ENCODE measurements around the gene PLXND1. TPM values are rescaled to one million over a fixed set of nuclear protein-coding genes. Genes with fewer than 3 reads are reported as not detected.

Gene PLXND1
- total RNA-seq, 1 experiment from 2014 or later = 47.3 TPM

DNA sequence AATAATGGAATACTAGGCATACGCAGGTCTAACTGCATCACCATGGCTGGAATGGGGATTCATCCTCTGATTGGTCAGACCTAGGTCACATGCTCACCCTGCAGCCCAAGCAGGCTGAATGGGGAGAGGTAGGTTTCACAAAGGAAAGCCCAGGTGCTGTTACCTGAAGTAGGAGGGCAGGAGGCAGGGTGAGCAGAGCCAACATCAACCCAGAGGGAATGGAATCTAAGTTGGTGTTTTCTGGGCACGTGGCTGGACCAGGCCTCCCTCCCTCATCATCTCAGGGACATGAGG is 70.2 kb downstream of the PLXND1 start:
- intact Hi-C loops (cut with micrococcal nuclease) = no loop called here
- no peaks in the 10 kb centered on the region for H3K27me3 ChIP-seq (ENCODE audit: insufficient read depth, low read length)
- H3K4me1 ChIP-seq (ENCODE audit: control insufficient read depth in 1 of 2, insufficient read depth in 2 of 2, low read length in 2 of 2) = peaks cover 0 to 4% of the 10 kb centered on the region in 2 experiments; a peak in 1 of 4 replicates
- H3K9ac ChIP-seq (ENCODE audit: low read length) = no peak overlapping the region
- no peak overlapping the region for H3K4me2 ChIP-seq (ENCODE audit: low read length)
- H2AFZ ChIP-seq (ENCODE audit: low read depth, low read length, poor library complexity, severe bottlenecking) = no peak overlapping the region
- ChIA-PET POLR2A (no interaction called here), RAD21 (ENCODE audit: low non-redundant PET in 1 of 2, low total read pairs in 2 of 2, uncharacterized antibody in 2 of 2, unreplicated experiment in 2 of 2) (no interaction called here), CTCF (no interaction called here)
- H3K9me3 ChIP-seq (ENCODE audit: control insufficient read depth in 1 of 2, insufficient read depth in 1 of 2, low read depth in 1 of 2, low read length in 2 of 2) = no peaks in the 10 kb centered on the region
- BruUV-seq (replicated peaks) = no TSS peak
- H4K20me1 ChIP-seq (ENCODE audit: insufficient read depth) = no peaks in the 10 kb centered on the region
- no peak overlapping the region for H3K27ac ChIP-seq (ENCODE audit: low read depth, low read length)
- ATAC-seq (peak; percentile 55), DNase-seq (ENCODE audit: low read depth, low spot score) (no peak)
- H3K9me2 ChIP-seq (ENCODE audit: insufficient read depth) = no peaks in the 10 kb centered on the region
- no peaks in the 10 kb centered on the region for H3K36me3 ChIP-seq (ENCODE audit: control insufficient read depth in 1 of 2, insufficient read depth in 2 of 2, low read length in 2 of 2)
- no peak overlapping the region for H3K4me3 ChIP-seq (replicated peaks in 1 of 2; ENCODE audit: low read depth in 1 of 2, low read length in 2 of 2)
- H3K79me2 ChIP-seq (ENCODE audit: insufficient read depth, low read length) = no peaks in the 10 kb centered on the region
- TF ChIP-seq RAD21 (IDR thresholded peaks at IDR 0.05; ENCODE audit: low read depth) (no peak), SRF (IDR thresholded peaks at IDR 0.05; ENCODE audit: low read depth) (no peak), SP1 (IDR thresholded peaks at IDR 0.05; ENCODE audit: low read depth) (no peak), YY1 (IDR thresholded peaks at IDR 0.05; ENCODE audit: extremely low read depth, insufficient replicate concordance, low read depth, low read length) (no peak), ELF1 (IDR thresholded peaks at IDR 0.05; ENCODE audit: borderline replicate concordance, low read depth) (no peak), TCF7L2 (IDR thresholded peaks at IDR 0.05; ENCODE audit: borderline replicate concordance, extremely low read depth, insufficient read depth, insufficient read length) (no peak), EGR1 (IDR thresholded peaks at IDR 0.05; ENCODE audit: low read depth) (no peak), EZH2phosphoT487 (IDR thresholded peaks at IDR 0.05; ENCODE audit: borderline replicate concordance) (no peak), POLR2A (IDR thresholded peaks at IDR 0.05; ENCODE audit: borderline replicate concordance, extremely low read depth, insufficient read depth, insufficient read length) (no peak), EZH2 (IDR thresholded peaks at IDR 0.05) (no peak), ZFX (IDR thresholded peaks at IDR 0.05) (no peak), CBX3 (IDR thresholded peaks at IDR 0.05; ENCODE audit: low read depth) (no peak), CEBPB (IDR thresholded peaks at IDR 0.05; ENCODE audit: low read depth) (no peak), ZNF274 (IDR thresholded peaks at IDR 0.05; ENCODE audit: low read depth, low read length) (no peak), SIN3A (IDR thresholded peaks at IDR 0.05; ENCODE audit: low read depth) (no peak)
- TF ChIP-seq, protein P1, sequence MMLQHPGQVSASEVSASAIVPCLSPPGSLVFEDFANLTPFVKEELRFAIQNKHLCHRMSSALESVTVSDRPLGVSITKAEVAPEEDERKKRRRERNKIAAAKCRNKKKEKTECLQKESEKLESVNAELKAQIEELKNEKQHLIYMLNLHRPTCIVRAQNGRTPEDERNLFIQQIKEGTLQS (IDR thresholded peaks at IDR 0.05) = no peak
- TF ChIP-seq, protein P2, sequence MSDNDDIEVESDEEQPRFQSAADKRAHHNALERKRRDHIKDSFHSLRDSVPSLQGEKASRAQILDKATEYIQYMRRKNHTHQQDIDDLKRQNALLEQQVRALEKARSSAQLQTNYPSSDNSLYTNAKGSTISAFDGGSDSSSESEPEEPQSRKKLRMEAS (IDR thresholded peaks at IDR 0.05) = no peak
- TF ChIP-seq, protein P3, sequence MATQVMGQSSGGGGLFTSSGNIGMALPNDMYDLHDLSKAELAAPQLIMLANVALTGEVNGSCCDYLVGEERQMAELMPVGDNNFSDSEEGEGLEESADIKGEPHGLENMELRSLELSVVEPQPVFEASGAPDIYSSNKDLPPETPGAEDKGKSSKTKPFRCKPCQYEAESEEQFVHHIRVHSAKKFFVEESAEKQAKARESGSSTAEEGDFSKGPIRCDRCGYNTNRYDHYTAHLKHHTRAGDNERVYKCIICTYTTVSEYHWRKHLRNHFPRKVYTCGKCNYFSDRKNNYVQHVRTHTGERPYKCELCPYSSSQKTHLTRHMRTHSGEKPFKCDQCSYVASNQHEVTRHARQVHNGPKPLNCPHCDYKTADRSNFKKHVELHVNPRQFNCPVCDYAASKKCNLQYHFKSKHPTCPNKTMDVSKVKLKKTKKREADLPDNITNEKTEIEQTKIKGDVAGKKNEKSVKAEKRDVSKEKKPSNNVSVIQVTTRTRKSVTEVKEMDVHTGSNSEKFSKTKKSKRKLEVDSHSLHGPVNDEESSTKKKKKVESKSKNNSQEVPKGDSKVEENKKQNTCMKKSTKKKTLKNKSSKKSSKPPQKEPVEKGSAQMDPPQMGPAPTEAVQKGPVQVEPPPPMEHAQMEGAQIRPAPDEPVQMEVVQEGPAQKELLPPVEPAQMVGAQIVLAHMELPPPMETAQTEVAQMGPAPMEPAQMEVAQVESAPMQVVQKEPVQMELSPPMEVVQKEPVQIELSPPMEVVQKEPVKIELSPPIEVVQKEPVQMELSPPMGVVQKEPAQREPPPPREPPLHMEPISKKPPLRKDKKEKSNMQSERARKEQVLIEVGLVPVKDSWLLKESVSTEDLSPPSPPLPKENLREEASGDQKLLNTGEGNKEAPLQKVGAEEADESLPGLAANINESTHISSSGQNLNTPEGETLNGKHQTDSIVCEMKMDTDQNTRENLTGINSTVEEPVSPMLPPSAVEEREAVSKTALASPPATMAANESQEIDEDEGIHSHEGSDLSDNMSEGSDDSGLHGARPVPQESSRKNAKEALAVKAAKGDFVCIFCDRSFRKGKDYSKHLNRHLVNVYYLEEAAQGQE (IDR thresholded peaks at IDR 0.05; ENCODE audit: low read depth) = no peak
- TF ChIP-seq, protein P4, sequence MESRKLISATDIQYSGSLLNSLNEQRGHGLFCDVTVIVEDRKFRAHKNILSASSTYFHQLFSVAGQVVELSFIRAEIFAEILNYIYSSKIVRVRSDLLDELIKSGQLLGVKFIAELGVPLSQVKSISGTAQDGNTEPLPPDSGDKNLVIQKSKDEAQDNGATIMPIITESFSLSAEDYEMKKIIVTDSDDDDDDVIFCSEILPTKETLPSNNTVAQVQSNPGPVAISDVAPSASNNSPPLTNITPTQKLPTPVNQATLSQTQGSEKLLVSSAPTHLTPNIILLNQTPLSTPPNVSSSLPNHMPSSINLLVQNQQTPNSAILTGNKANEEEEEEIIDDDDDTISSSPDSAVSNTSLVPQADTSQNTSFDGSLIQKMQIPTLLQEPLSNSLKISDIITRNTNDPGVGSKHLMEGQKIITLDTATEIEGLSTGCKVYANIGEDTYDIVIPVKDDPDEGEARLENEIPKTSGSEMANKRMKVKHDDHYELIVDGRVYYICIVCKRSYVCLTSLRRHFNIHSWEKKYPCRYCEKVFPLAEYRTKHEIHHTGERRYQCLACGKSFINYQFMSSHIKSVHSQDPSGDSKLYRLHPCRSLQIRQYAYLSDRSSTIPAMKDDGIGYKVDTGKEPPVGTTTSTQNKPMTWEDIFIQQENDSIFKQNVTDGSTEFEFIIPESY (IDR thresholded peaks at IDR 0.05; ENCODE audit: extremely low read depth, insufficient replicate concordance, low read length) = no peak
- TF ChIP-seq, protein P5, sequence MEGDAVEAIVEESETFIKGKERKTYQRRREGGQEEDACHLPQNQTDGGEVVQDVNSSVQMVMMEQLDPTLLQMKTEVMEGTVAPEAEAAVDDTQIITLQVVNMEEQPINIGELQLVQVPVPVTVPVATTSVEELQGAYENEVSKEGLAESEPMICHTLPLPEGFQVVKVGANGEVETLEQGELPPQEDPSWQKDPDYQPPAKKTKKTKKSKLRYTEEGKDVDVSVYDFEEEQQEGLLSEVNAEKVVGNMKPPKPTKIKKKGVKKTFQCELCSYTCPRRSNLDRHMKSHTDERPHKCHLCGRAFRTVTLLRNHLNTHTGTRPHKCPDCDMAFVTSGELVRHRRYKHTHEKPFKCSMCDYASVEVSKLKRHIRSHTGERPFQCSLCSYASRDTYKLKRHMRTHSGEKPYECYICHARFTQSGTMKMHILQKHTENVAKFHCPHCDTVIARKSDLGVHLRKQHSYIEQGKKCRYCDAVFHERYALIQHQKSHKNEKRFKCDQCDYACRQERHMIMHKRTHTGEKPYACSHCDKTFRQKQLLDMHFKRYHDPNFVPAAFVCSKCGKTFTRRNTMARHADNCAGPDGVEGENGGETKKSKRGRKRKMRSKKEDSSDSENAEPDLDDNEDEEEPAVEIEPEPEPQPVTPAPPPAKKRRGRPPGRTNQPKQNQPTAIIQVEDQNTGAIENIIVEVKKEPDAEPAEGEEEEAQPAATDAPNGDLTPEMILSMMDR (IDR thresholded peaks at IDR 0.05 in 2 of 3, conservative IDR thresholded peaks at IDR 0.05 in 1 of 3; ENCODE audit: borderline replicate concordance in 1 of 3, insufficient read depth in 1 of 3, low read depth in 2 of 3, low read length in 2 of 3) = no peak

Data from HCT116 (cell line).